Measurements from ENCODE around the gene NECTIN2.
"Not testable (repeated sequence)": the region's sequence is repeated elsewhere in the genome, so short reads cannot be mapped to it uniquely, and the experiment has no call there.

NECTIN2 gene

GRCh38 chr19:44887648-44888047 lies 41.6 kb downstream of the NECTIN2 start:
- DNase-seq = no peak

- DNase-seq = not testable (repeated sequence)
These were observed 42.2 kb downstream of the NECTIN2 start for GRCh38 chr19:44888335-44888734.

GRCh38 chr19:44889830-44890365 lies 43.8 kb downstream of the NECTIN2 start:
- no peak for DNase-seq

GRCh38 chr19:44890366-44891015 lies 44.4 kb downstream of the NECTIN2 start:
- DNase-seq = peak; percentile 100

GRCh38 chr19:44891016-44891882 lies 45.2 kb downstream of the NECTIN2 start, which contains the start of gene TOMM40:
TOMM40 (plus strand) TSS chr19:44891254; CDS start chr19:44891416, 162 bp downstream.
- DNase-seq = peak; percentile 40 to 54

GRCh38 chr19:44892932-44893331 lies 46.8 kb downstream of the NECTIN2 start:
- no peak for DNase-seq

- DNase-seq = no peak
These were observed 47.4 kb downstream of the NECTIN2 start for GRCh38 chr19:44893332-44894051.

GRCh38 chr19:44894052-44894400 lies 47.9 kb downstream of the NECTIN2 start:
- DNase-seq = no peak

GRCh38 chr19:44894946-44895345 lies 48.8 kb downstream of the NECTIN2 start:
- no peak for DNase-seq

GRCh38 chr19:44897835-44898234 lies 51.7 kb downstream of the NECTIN2 start:
- no peak for DNase-seq

- no peak for DNase-seq
These were observed 54.5 kb downstream of the NECTIN2 start for GRCh38 chr19:44900328-44901244.

- DNase-seq = no peak
These were observed 57.1 kb downstream of the NECTIN2 start for GRCh38 chr19:44903216-44903601.

- peak; percentile 83 to 85 for DNase-seq
These were observed 57.7 kb downstream of the NECTIN2 start for GRCh38 chr19:44903602-44904425.

GRCh38 chr19:44904426-44904994 lies 58.4 kb downstream of the NECTIN2 start:
- peak in 1 of 2 donors; percentile 35 for DNase-seq

- no peak for DNase-seq
These were observed 59.5 kb downstream of the NECTIN2 start, which contains the start of gene APOE for GRCh38 chr19:44905437-44906160. APOE (plus strand) TSS chr19:44905796; CDS start chr19:44906625, 829 bp downstream.

- DNase-seq = no peak
These were observed 61.5 kb downstream of the NECTIN2 start for GRCh38 chr19:44907613-44908012.

- no peak for DNase-seq
These were observed 62.2 kb downstream of the NECTIN2 start for GRCh38 chr19:44908074-44908835.

GRCh38 chr19:44908836-44909261 lies 62.8 kb downstream of the NECTIN2 start:
- DNase-seq = no peak

GRCh38 chr19:44909775-44910174 lies 63.7 kb downstream of the NECTIN2 start:
- DNase-seq = no peak

Measured in stimulated activated CD4-positive, alpha-beta T cell treated with anti-CD3 and anti-CD28 coated beads, Interleukin-2, amount 100 ng/mL, for 24 hours (primary cell).